OCI-LY1 (cell line): Measurements from ENCODE around the gene DYNC1H1.

Source experiments
- EZH2 ChIP-seq: fragments of 200-600 bp; sonication (generic), shearing (Covaris generic); IDR thresholded peaks from 2 replicates; pipeline ENCODE4 v1.8.0; 2017; ENCODE audit warnings: borderline replicate concordance, mixed run types, mild to moderate bottlenecking, antibody characterized with exemption, low read length, moderate library complexity, mixed read lengths
- TF ChIP-seq, protein P1 (sequence below): fragments of 200-600 bp; sonication (generic), shearing (Covaris generic); IDR thresholded peaks from 2 replicates; pipeline ENCODE4 v1.5.1; 2017; ENCODE audit warnings: mild to moderate bottlenecking, antibody characterized with exemption, low read length, moderate library complexity, mixed read lengths

- TF ChIP-seq, protein P1, sequence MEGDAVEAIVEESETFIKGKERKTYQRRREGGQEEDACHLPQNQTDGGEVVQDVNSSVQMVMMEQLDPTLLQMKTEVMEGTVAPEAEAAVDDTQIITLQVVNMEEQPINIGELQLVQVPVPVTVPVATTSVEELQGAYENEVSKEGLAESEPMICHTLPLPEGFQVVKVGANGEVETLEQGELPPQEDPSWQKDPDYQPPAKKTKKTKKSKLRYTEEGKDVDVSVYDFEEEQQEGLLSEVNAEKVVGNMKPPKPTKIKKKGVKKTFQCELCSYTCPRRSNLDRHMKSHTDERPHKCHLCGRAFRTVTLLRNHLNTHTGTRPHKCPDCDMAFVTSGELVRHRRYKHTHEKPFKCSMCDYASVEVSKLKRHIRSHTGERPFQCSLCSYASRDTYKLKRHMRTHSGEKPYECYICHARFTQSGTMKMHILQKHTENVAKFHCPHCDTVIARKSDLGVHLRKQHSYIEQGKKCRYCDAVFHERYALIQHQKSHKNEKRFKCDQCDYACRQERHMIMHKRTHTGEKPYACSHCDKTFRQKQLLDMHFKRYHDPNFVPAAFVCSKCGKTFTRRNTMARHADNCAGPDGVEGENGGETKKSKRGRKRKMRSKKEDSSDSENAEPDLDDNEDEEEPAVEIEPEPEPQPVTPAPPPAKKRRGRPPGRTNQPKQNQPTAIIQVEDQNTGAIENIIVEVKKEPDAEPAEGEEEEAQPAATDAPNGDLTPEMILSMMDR, result no peak
- no peak for TF ChIP-seq EZH2
These were observed 38.3 kb upstream of the DYNC1H1 start for GRCh38 chr14:101926085-101926484.
